HG02571 (cell line): ENCODE measurements around the gene HBZ.
"Not testable (repeated sequence)": the region's sequence is repeated elsewhere in the genome, so short reads cannot be mapped to it uniquely, and the experiment has no call there.

ENCODE experiments used
- ATAC-seq: cut with Tn5 transposase; IDR thresholded peaks from one replicate; pipeline ENCODE4 v1.9.1; 2021; ENCODE audit warnings: mild to moderate bottlenecking, moderate library complexity; ENCODE audit not compliant: unreplicated experiment

The HBZ gene

DNA sequence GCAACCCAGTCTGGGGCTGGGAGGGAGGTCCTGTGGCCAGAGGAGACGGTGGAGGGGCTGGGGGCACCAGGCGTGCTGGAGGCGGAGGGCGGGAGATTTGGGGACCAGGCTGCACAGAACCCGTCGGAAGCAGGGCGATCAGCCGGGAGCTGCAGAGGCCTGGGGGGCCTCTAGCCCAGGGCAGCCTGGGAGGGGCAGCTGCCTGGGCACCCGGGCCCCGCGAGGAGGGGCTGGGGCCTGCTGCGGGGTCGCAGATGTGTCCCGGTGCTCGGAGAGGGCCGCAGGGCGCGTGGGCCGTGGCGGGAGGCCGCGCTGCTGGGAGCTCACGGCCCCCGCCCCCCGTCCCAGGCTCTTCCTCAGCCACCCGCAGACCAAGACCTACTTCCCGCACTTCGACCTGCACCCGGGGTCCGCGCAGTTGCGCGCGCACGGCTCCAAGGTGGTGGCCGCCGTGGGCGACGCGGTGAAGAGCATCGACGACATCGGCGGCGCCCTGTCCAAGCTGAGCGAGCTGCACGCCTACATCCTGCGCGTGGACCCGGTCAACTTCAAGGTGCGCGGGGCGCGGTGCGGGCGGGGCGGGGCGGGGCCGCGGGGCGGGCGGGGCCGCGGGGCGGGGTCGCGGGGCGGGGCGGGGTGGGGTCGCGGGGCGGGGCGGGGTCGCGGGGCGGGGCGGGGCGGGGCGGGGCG is 11.8 kb downstream of the HBZ start:
- ATAC-seq: not testable (repeated sequence)

DNA sequence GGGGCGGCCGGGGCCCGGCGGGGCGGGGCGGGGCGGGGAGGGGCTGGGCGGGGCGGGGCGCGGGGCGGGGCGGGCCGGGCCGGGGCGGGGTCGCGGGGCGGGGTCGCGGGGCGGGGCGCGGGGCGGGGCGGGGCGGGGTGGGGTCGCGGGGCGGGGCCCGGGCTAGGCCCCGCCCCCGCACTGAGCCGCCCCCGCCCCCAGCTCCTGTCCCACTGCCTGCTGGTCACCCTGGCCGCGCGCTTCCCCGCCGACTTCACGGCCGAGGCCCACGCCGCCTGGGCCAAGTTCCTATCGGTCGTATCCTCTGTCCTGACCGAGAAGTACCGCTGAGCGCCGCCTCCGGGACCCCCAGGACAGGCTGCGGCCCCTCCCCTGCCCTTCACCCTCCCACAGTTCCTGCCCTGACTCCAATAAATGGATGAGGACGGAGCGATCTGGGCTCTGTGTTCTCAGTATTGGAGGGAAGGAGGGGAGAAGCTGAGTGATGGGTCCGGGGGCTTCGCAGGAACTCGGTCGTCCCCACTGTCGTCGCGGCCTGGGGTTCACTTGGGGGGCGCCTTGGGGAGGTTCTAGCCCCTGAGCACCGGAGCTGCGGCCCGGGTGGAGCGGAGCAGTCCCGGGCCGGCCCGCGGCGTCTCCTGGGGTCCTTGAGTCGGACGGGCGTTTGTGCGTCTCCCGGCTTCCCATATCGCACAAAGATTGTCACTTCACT is 12.5 kb downstream of the HBZ start:
- no peak for ATAC-seq

DNA sequence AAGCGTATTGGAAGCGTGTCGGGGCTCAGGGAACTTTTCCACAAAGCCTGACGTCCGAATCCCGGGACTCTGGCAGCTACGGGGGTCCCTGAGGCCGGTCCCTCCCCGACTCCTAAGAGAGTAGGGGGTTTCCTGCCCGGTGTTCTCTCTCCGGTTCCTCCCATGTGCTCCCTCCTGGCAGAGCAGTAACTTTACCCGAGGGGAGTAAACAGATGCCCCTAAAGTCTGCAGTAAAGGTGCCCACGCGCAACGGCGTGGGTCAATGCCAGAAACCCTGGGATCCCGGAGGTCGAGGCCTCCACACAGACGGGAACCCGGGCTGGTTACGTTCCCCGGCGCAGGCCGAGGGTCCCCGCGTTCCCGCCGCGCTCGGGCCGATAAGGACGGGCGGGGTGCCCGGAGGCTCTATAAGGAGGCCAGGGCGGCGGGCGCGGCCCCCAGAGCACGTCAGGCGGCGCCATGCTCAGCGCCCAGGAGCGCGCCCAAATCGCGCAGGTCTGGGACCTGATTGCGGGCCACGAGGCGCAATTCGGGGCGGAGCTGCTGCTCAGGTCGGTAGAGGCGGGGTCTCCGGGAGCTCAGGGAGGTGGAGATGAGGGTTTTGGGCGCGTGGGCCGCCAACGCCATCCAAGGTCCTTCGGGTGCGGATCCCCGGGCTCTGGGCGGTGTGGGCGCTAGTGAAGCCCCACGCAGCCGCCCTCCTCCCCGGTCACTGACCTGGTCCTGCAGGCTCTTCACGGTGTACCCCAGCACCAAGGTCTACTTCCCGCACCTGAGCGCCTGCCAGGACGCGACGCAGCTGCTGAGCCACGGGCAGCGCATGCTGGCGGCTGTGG is 13.3 kb downstream of the HBZ start, which contains the start of gene HBM:
Gene HBM, plus strand, starts transcription at position 440 of the 836 bp plus-strand sequence. Its CDS starts 20 bp downstream, at position 460.
- no peak for ATAC-seq

DNA sequence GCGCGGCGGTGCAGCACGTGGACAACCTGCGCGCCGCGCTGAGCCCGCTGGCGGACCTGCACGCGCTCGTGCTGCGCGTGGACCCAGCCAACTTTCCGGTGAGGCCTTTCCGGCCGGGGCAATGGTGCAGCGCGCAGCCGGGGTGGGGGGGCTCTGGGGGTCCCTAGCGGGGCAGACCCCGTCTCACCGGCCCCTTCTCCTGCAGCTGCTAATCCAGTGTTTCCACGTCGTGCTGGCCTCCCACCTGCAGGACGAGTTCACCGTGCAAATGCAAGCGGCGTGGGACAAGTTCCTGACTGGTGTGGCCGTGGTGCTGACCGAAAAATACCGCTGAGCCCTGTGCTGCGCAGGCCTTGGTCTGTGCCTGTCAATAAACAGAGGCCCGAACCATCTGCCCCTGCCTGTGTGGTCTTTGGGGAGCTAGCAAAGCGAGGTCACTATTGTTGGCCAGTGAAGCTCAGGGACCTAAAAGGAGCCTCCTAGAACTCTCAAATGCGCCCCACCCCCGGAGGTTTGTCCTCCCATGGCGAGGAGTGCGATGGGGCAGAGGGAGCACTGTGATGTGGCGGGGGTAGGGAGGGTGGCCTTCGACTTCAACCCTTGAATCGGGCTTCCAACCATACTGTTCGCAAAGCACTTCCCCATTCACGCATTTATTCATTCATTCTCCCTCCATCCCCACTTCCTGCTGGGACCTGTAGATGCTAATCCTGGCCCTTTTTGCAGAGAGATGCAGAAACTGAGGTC is 14.1 kb downstream of the HBZ start:
- no peak for ATAC-seq

DNA sequence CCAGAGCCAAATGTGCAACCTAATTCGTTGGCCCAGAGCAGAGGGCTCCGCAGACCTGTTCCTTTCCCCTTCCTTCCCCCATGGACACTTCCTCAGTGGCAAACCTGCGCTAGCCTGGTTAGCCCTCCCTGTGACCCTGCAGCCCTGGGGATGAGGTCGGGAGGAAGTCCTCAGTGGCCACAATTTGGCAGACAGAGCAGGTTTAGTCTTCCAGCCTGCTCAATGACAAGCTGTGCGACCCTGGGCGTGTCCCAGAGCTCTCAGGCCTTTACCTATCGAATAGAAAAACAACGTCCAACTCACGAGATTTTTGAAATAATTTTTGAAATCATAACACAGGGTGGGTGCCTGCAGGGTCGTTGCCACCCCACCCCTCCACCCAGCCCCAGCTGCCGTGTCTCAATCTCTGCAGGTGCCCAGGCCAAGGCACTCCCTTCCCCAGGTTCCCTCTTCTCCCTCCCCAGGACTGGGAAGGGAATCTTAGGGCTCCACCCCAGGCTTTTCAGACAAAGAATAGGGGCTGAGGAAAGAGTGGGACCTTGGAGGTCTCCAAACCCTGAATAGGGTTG is 14.8 kb downstream of the HBZ start:
- ATAC-seq: no peak

DNA sequence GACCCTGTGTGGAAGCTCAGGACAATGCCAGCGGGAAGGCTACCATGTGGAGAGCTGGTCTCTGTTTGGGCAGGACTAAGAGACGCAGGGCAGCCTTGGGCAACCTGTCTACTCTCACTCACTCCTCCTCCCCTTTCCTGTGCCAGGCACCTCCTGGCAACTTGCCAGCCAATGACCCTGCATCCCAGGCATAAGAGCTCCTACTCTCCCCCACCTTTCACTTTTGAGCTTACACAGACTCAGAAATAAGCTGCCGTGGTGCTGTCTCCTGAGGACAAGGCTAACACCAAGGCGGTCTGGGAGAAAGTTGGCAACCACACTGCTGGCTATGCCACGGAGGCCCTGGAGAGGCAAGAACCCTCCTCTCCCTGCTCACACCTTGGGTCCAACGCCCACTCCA is 16.0 kb downstream of the HBZ start:
- ATAC-seq: no peak

DNA sequence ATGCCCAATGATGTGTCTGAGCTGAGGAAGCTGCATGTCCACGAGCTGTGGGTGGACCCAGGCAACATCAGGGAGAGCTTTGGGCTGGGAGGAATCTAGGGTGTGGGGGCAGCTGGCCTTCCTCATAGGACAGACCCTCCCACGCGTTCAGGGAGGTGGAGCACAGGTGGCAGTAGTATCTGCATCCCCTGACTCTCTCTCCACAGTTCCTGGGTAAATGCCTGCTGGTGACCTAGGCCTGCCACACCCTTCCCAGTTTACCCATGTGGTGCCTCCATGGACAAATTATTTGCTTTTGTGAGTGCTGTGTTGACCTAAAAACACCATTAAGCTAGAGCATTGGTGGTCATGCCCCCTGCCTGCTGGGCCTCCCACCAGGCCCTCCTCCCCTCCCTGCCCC is 16.6 kb downstream of the HBZ start:
- ATAC-seq: no peak

DNA sequence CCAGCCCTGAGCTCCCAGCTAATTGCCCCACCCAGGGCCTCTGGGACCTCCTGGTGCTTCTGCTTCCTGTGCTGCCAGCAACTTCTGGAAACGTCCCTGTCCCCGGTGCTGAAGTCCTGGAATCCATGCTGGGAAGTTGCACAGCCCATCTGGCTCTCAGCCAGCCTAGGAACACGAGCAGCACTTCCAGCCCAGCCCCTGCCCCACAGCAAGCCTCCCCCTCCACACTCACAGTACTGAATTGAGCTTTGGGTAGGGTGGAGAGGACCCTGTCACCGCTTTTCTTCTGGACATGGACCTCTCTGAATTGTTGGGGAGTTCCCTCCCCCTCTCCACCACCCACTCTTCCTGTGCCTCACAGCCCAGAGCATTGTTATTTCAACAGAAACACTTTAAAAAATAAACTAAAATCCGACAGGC is 17.7 kb downstream of the HBZ start:
- not testable (repeated sequence) for ATAC-seq

DNA sequence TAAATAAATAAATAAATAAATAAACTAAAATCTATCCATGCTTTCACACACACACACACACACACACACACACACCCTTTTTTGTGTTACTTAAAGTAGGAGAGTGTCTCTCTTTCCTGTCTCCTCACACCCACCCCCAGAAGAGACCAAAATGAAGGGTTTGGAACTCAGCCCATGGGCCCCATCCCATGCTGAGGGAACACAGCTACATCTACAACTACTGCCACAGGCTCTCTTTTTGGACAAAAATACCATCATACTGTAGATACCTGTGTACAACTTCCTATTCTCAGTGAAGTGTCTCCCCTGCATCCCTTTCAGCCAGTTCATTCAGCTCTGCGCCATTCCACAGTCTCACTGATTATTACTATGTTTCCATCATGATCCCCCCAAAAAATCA is 18.3 kb downstream of the HBZ start:
- ATAC-seq: no peak

DNA sequence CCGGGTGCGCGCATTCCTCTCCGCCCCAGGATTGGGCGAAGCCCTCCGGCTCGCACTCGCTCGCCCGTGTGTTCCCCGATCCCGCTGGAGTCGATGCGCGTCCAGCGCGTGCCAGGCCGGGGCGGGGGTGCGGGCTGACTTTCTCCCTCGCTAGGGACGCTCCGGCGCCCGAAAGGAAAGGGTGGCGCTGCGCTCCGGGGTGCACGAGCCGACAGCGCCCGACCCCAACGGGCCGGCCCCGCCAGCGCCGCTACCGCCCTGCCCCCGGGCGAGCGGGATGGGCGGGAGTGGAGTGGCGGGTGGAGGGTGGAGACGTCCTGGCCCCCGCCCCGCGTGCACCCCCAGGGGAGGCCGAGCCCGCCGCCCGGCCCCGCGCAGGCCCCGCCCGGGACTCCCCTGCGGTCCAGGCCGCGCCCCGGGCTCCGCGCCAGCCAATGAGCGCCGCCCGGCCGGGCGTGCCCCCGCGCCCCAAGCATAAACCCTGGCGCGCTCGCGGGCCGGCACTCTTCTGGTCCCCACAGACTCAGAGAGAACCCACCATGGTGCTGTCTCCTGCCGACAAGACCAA is 20.0 kb downstream of the HBZ start, which contains the start of gene HBA2:
Gene HBA2, plus strand, starts transcription at position 503 of the 568 bp plus-strand sequence. Its CDS starts 37 bp downstream, at position 540.
- ATAC-seq: not testable (repeated sequence)

DNA sequence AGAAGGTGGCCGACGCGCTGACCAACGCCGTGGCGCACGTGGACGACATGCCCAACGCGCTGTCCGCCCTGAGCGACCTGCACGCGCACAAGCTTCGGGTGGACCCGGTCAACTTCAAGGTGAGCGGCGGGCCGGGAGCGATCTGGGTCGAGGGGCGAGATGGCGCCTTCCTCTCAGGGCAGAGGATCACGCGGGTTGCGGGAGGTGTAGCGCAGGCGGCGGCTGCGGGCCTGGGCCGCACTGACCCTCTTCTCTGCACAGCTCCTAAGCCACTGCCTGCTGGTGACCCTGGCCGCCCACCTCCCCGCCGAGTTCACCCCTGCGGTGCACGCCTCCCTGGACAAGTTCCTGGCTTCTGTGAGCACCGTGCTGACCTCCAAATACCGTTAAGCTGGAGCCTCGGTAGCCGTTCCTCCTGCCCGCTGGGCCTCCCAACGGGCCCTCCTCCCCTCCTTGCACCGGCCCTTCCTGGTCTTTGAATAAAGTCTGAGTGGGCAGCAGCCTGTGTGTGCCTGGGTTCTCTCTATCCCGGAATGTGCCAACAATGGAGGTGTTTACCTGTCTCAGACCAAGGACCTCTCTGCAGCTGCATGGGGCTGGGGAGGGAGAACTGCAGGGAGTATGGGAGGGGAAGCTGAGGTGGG is 20.9 kb downstream of the HBZ start:
- ATAC-seq: not testable (repeated sequence)

DNA sequence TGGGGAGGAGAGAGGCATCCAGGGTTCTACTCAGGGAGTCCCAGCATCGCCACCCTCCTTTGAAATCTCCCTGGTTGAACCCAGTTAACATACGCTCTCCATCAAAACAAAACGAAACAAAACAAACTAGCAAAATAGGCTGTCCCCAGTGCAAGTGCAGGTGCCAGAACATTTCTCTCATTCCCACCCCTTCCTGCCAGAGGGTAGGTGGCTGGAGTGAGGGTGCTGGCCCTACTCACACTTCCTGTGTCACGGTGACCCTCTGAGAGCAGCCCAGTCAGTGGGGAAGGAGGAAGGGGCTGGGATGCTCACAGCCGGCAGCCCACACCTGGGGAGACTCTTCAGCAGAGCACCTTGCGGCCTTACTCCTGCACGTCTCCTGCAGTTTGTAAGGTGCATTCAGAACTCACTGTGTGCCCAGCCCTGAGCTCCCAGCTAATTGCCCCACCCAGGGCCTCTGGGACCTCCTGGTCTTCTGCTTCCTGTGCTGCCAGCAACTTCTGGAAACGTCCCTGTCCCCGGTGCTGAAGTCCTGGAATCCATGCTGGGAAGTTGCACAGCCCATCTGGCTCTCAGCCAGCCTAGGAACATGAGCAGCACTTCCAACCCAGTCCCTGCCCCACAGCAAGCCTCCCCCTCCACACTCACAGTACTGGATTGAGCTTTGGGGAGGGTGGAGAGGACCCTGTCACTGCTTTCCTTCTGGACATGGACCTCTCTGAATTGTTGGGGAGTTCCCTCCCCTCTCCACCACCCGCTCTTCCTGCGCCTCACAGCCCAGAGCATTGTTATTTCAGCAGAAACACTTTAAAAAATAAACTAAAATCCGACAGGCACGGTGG is 21.7 kb downstream of the HBZ start:
- ATAC-seq: not testable (repeated sequence)

DNA sequence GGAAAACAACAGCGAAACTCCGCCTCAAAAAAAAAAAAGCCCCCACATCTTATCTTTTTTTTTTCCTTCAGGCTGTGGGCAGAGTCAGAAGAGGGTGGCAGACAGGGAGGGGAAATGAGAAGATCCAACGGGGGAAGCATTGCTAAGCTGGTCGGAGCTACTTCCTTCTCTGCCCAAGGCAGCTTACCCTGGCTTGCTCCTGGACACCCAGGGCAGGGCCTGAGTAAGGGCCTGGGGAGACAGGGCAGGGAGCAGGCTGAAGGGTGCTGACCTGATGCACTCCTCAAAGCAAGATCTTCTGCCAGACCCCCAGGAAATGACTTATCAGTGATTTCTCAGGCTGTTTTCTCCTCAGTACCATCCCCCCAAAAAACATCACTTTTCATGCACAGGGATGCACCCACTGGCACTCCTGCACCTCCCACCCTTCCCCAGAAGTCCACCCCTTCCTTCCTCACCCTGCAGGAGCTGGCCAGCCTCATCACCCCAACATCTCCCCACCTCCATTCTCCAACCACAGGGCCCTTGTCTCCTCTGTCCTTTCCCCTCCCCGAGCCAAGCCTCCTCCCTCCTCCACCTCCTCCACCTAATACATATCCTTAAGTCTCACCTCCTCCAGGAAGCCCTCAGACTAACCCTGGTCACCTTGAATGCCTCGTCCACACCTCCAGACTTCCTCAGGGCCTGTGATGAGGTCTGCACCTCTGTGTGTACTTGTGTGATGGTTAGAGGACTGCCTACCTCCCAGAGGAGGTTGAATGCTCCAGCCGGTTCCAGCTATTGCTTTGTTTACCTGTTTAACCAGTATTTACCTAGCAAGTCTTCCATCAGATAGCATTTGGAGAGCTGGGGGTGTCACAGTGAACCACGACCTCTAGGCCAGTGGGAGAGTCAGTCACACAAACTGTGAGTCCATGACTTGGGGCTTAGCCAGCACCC is 22.8 kb downstream of the HBZ start:
- no peak for ATAC-seq

DNA sequence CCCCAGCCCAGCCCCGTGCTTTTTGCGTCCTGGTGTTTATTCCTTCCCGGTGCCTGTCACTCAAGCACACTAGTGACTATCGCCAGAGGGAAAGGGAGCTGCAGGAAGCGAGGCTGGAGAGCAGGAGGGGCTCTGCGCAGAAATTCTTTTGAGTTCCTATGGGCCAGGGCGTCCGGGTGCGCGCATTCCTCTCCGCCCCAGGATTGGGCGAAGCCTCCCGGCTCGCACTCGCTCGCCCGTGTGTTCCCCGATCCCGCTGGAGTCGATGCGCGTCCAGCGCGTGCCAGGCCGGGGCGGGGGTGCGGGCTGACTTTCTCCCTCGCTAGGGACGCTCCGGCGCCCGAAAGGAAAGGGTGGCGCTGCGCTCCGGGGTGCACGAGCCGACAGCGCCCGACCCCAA is 23.6 kb downstream of the HBZ start:
- ATAC-seq: not testable (repeated sequence)

DNA sequence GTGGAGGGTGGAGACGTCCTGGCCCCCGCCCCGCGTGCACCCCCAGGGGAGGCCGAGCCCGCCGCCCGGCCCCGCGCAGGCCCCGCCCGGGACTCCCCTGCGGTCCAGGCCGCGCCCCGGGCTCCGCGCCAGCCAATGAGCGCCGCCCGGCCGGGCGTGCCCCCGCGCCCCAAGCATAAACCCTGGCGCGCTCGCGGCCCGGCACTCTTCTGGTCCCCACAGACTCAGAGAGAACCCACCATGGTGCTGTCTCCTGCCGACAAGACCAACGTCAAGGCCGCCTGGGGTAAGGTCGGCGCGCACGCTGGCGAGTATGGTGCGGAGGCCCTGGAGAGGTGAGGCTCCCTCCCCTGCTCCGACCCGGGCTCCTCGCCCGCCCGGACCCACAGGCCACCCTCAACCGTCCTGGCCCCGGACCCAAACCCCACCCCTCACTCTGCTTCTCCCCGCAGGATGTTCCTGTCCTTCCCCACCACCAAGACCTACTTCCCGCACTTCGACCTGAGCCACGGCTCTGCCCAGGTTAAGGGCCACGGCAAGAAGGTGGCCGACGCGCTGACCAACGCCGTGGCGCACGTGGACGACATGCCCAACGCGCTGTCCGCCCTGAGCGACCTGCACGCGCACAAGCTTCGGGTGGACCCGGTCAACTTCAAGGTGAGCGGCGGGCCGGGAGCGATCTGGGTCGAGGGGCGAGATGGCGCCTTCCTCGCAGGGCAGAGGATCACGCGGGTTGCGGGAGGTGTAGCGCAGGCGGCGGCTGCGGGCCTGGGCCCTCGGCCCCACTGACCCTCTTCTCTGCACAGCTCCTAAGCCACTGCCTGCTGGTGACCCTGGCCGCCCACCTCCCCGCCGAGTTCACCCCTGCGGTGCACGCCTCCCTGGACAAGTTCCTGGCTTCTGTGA is 24.3 kb downstream of the HBZ start, which contains the start of gene HBA1:
Gene HBA1, plus strand, starts transcription at position 204 of the 906 bp plus-strand sequence. Its CDS starts 37 bp downstream, at position 241.
- not testable (repeated sequence) for ATAC-seq

DNA sequence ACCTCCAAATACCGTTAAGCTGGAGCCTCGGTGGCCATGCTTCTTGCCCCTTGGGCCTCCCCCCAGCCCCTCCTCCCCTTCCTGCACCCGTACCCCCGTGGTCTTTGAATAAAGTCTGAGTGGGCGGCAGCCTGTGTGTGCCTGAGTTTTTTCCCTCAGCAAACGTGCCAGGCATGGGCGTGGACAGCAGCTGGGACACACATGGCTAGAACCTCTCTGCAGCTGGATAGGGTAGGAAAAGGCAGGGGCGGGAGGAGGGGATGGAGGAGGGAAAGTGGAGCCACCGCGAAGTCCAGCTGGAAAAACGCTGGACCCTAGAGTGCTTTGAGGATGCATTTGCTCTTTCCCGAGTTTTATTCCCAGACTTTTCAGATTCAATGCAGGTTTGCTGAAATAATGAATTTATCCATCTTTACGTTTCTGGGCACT is 25.0 kb downstream of the HBZ start:
- ATAC-seq: no peak
